Neural progenitor cell (in vitro differentiated cells): ENCODE results near the gene POMT2. TPM values are rescaled to one million over a fixed set of nuclear protein-coding genes. Genes with fewer than 3 reads are reported as not detected.

Source experiments
- DNase-seq: peaks from one replicate; pipeline ENCODE4 v3.0.0-alpha.2; 2016; ENCODE audit warnings: low spot score
- H2AFZ ChIP-seq: fragments of 200-600 bp; sonication (generic); replicated peaks from 2 replicates; pipeline ENCODE4 v1.6.1; 2016; ENCODE audit warnings: antibody characterized with exemption
- H3F3A ChIP-seq: fragments of 200-600 bp; sonication (generic); 2 replicates; pipeline ENCODE4 v1.6.1; 2016; ENCODE audit warnings: antibody characterized with exemption, low read depth
- H3K27ac ChIP-seq: fragments of 200-600 bp; sonication (generic); 2 replicates; pipeline ENCODE4 v1.5.1; 2016; ENCODE audit warnings: mild to moderate bottlenecking
- H3K27me3 ChIP-seq: fragments of 200-600 bp; sonication (generic); 2 replicates; pipeline ENCODE4 v1.6.1; 2016; ENCODE audit warnings: mild to moderate bottlenecking, moderate library complexity
- H3K36me3 ChIP-seq: fragments of 200-600 bp; sonication (generic); 2 replicates; pipeline ENCODE4 v1.5.1; 2016
- H3K4me1 ChIP-seq: fragments of 200-600 bp; sonication (generic); 2 replicates; pipeline ENCODE4 v1.6.1; 2016; ENCODE audit warnings: mixed run types
- H3K4me2 ChIP-seq: fragments of 200-600 bp; sonication (generic); 2 replicates; pipeline ENCODE4 v1.6.1; 2016
- H3K4me3 ChIP-seq: fragments of 200-600 bp; sonication (generic); 2 replicates; pipeline ENCODE4 v1.5.1; 2016
- H3K79me2 ChIP-seq: fragments of 200-600 bp; sonication (generic); 2 replicates; pipeline ENCODE4 v1.6.1; 2016; ENCODE audit warnings: low read depth
- H3K9ac ChIP-seq: fragments of 200-600 bp; sonication (generic); 2 replicates; pipeline ENCODE4 v1.6.1; 2016
- H3K9me3 ChIP-seq: fragments of 200-600 bp; sonication (generic); 2 replicates; pipeline ENCODE4 v1.5.1; 2016; ENCODE audit warnings: low read depth
- H4K20me1 ChIP-seq: fragments of 200-600 bp; sonication (generic); 2 replicates; pipeline ENCODE4 v1.6.1; 2016; ENCODE audit warnings: low read depth
- H3K27ac Mint-ChIP-seq: 3 replicates; pipeline ENCODE4 v1.8.0; 2021; ENCODE audit warnings: mixed read lengths
- H3K27me3 Mint-ChIP-seq: 2 replicates; pipeline ENCODE4 v1.8.0; 2022; ENCODE audit warnings: low read depth, mild to moderate bottlenecking, inconsistent platforms, moderate library complexity, mixed read lengths; ENCODE audit not compliant: insufficient read depth
- H3K36me3 Mint-ChIP-seq: 3 replicates; pipeline ENCODE4 v1.8.0; 2021; ENCODE audit warnings: mixed read lengths
- H3K4me1 Mint-ChIP-seq: 3 replicates; pipeline ENCODE4 v1.8.0; 2021; ENCODE audit warnings: mixed read lengths
- H3K4me3 Mint-ChIP-seq: 3 replicates; pipeline ENCODE4 v1.8.0; 2021; ENCODE audit warnings: mild to moderate bottlenecking, moderate library complexity, mixed read lengths
- H3K9me3 Mint-ChIP-seq: 3 replicates; pipeline ENCODE4 v1.8.0; 2020; ENCODE audit warnings: mixed read lengths
- CTCF ChIP-seq: fragments of 200-600 bp; sonication (generic); IDR thresholded peaks from 2 replicates; pipeline ENCODE4 v1.5.1; 2017; ENCODE audit warnings: antibody characterized with exemption, mild to moderate bottlenecking
- EZH2 ChIP-seq: fragments of 200-600 bp; sonication (generic); IDR thresholded peaks from 2 replicates; pipeline ENCODE4 v1.6.1; 2017; ENCODE audit warnings: antibody characterized with exemption, mild to moderate bottlenecking, moderate library complexity
- EZH2phosphoT487 ChIP-seq: fragments of 200-600 bp; sonication (generic); IDR thresholded peaks from 2 replicates; pipeline ENCODE4 v1.6.1; 2017; ENCODE audit warnings: antibody characterized with exemption
- total RNA-seq: library from RNA; depleted of rRNA; stranded (reverse); fragments of >200 nt; gene quantifications from 2 replicates; pipeline ENCODE4 v1.2.3, GENCODE V29; 2015; ENCODE audit warnings: low replicate concordance

POMT2 gene
- total RNA-seq, 1 donor from 2014 or later = 6.2 TPM

- H3K27ac Mint-ChIP-seq = no peak overlapping the region
- no peak for DNase-seq
- H3K9me3 ChIP-seq = no peaks in the 10 kb centered on the region
- no peak overlapping the region for H3K4me3 Mint-ChIP-seq
- H3F3A ChIP-seq = peaks cover 25% of the 10 kb centered on the region
- peaks cover 41% of the 10 kb centered on the region for H3K79me2 ChIP-seq
- H4K20me1 ChIP-seq = no peaks in the 10 kb centered on the region
- H3K27ac ChIP-seq = no peak overlapping the region
- no peaks in the 10 kb centered on the region for H3K27me3 ChIP-seq
- TF ChIP-seq CTCF = no peak
- no peak for TF ChIP-seq EZH2phosphoT487
- no peak for TF ChIP-seq EZH2
- no peak overlapping the region for H2AFZ ChIP-seq
- H3K4me1 Mint-ChIP-seq = peaks cover 45% of the 10 kb centered on the region
- H3K27me3 Mint-ChIP-seq = peaks cover 4% of the 10 kb centered on the region
- H3K36me3 Mint-ChIP-seq = no peaks in the 10 kb centered on the region
- H3K4me1 ChIP-seq = peaks cover 32% of the 10 kb centered on the region
- H3K4me2 ChIP-seq = peak overlapping the region; percentile 3
- no peaks in the 10 kb centered on the region for H3K36me3 ChIP-seq
- peaks cover 2% of the 10 kb centered on the region for H3K9me3 Mint-ChIP-seq
- no peak overlapping the region for H3K9ac ChIP-seq
- no peak overlapping the region for H3K4me3 ChIP-seq
Measured at GRCh38 chr14:77318006-77318553, 2.6 kb downstream of the POMT2 start.

- Histone ChIP-seq H3F3A (peaks cover 25% of the 10 kb centered on the region), H3K9me3 (no peaks in the 10 kb centered on the region), H3K4me3 (no peak overlapping the region), H2AFZ (no peak overlapping the region), H3K27me3 (no peaks in the 10 kb centered on the region), H3K4me1 (peaks cover 28% of the 10 kb centered on the region), H3K9ac (no peak overlapping the region), H3K4me2 (no peak overlapping the region), H3K27ac (no peak overlapping the region), H3K79me2 (peaks cover 41% of the 10 kb centered on the region), H4K20me1 (no peaks in the 10 kb centered on the region), H3K36me3 (no peaks in the 10 kb centered on the region)
- Mint-ChIP-seq H3K27me3 (peaks cover 4% of the 10 kb centered on the region), H3K4me1 (peaks cover 38% of the 10 kb centered on the region), H3K4me3 (no peak overlapping the region), H3K9me3 (peaks cover 2% of the 10 kb centered on the region), H3K27ac (peak overlapping the region; percentile 14), H3K36me3 (no peaks in the 10 kb centered on the region)
- no peak for DNase-seq
- no peak for TF ChIP-seq EZH2phosphoT487
- TF ChIP-seq CTCF = no peak
- no peak for TF ChIP-seq EZH2
Measured at GRCh38 chr14:77316872-77317301, 3.8 kb downstream of the POMT2 start.

- Mint-ChIP-seq H3K36me3 (peaks cover 5% of the 10 kb centered on the region), H3K4me3 (no peak overlapping the region), H3K27ac (peak overlapping the region; percentile 53), H3K4me1 (peaks cover 40% of the 10 kb centered on the region), H3K27me3 (peaks cover 4% of the 10 kb centered on the region), H3K9me3 (peaks cover 2% of the 10 kb centered on the region)
- H3K9ac ChIP-seq = no peak overlapping the region
- TF ChIP-seq CTCF = no peak
- TF ChIP-seq EZH2 = no peak
- TF ChIP-seq EZH2phosphoT487 = no peak
- no peaks in the 10 kb centered on the region for H3K9me3 ChIP-seq
- DNase-seq = no peak
- no peak overlapping the region for H2AFZ ChIP-seq
- H4K20me1 ChIP-seq = no peaks in the 10 kb centered on the region
- no peaks in the 10 kb centered on the region for H3K27me3 ChIP-seq
- peaks cover 27% of the 10 kb centered on the region for H3K4me1 ChIP-seq
- H3K79me2 ChIP-seq = peaks cover 41% of the 10 kb centered on the region
- no peak overlapping the region for H3K4me2 ChIP-seq
- no peaks in the 10 kb centered on the region for H3K36me3 ChIP-seq
- H3K27ac ChIP-seq = no peak overlapping the region
- no peak overlapping the region for H3K4me3 ChIP-seq
- peaks cover 21% of the 10 kb centered on the region for H3F3A ChIP-seq
Measured at GRCh38 chr14:77316195-77316505, 4.5 kb downstream of the POMT2 start.
